Glutamatergic neuron (in vitro differentiated cells): ENCODE data around the gene CACNA1I. TPM values are rescaled to one million over a fixed set of nuclear protein-coding genes. Genes with fewer than 3 reads are reported as not detected.

Source experiments
- DNase-seq: peaks from one replicate; pipeline ENCODE4 v3.0.0; 2022
- H3K27ac Mint-ChIP-seq: one replicate; pipeline ENCODE4 v1.8.0; 2020; ENCODE audit warnings: mild to moderate bottlenecking, mixed read lengths, inconsistent platforms; ENCODE audit not compliant: unreplicated experiment
- H3K27me3 Mint-ChIP-seq: one replicate; pipeline ENCODE4 v1.8.0; 2020; ENCODE audit warnings: mild to moderate bottlenecking, moderate library complexity, mixed read lengths, inconsistent platforms; ENCODE audit not compliant: unreplicated experiment
- H3K36me3 Mint-ChIP-seq: one replicate; pipeline ENCODE4 v1.8.0; 2020; ENCODE audit warnings: mild to moderate bottlenecking, mixed read lengths, inconsistent platforms; ENCODE audit not compliant: unreplicated experiment
- H3K4me1 Mint-ChIP-seq: one replicate; pipeline ENCODE4 v1.8.0; 2020; ENCODE audit warnings: mild to moderate bottlenecking, low read depth, mixed read lengths, inconsistent platforms; ENCODE audit not compliant: unreplicated experiment
- H3K4me3 Mint-ChIP-seq: one replicate; pipeline ENCODE4 v1.8.0; 2020; ENCODE audit warnings: mild to moderate bottlenecking, mixed read lengths, inconsistent platforms; ENCODE audit not compliant: unreplicated experiment
- H3K9me3 Mint-ChIP-seq: one replicate; pipeline ENCODE4 v1.8.0; 2020; ENCODE audit warnings: mild to moderate bottlenecking, moderate library complexity, mixed read lengths, inconsistent platforms; ENCODE audit not compliant: unreplicated experiment
- CTCF ChIP-seq: fragments of 200-600 bp; sonication (generic); IDR thresholded peaks from one replicate; pipeline ENCODE4 v1.5.0; 2021; ENCODE audit not compliant: partially characterized antibody, unreplicated experiment
- total RNA-seq: library from RNA; stranded (reverse); fragmentation: NEBNext Ultra II Directional; extraction: Animal tissue kit (Norgen Biotek cat#: 25700); gene quantifications from one replicate; pipeline ENCODE4 v1.2.1, GENCODE V29; 2021; ENCODE audit not compliant: unreplicated experiment

Gene CACNA1I
- total RNA-seq, 1 donor from 2014 or later: 0.12 TPM

- H3K9me3 Mint-ChIP-seq: peaks cover 13% of the 10 kb centered on the region
- no peaks in the 10 kb centered on the region for H3K36me3 Mint-ChIP-seq
- H3K27me3 Mint-ChIP-seq: peaks cover 9% of the 10 kb centered on the region
- peaks cover 37% of the 10 kb centered on the region for H3K4me1 Mint-ChIP-seq
- peak within 1 kb of the TSS; percentile 95 for H3K4me3 Mint-ChIP-seq
- TF ChIP-seq CTCF: no peak
- H3K27ac Mint-ChIP-seq: peak within 1 kb of the TSS; percentile 81
- DNase-seq: peak; percentile 98
Measured at GRCh38 chr22:39532215-39533073, 38.1 kb upstream of the CACNA1I start, which contains the start of gene RPS19BP1. Gene RPS19BP1 (minus strand): TSS chr22:39532748. CDS start chr22:39532738, 10 bp downstream.

- Mint-ChIP-seq H3K27me3 (peaks cover 9% of the 10 kb centered on the region), H3K36me3 (no peaks in the 10 kb centered on the region), H3K27ac (peak overlapping the region; percentile 76), H3K4me1 (peaks cover 28% of the 10 kb centered on the region), H3K9me3 (peaks cover 10% of the 10 kb centered on the region), H3K4me3 (peak overlapping the region; percentile 61)
- no peak for DNase-seq
- no peak for TF ChIP-seq CTCF
Measured at GRCh38 chr22:39534092-39534506, 36.5 kb upstream of the CACNA1I start.

DNA sequence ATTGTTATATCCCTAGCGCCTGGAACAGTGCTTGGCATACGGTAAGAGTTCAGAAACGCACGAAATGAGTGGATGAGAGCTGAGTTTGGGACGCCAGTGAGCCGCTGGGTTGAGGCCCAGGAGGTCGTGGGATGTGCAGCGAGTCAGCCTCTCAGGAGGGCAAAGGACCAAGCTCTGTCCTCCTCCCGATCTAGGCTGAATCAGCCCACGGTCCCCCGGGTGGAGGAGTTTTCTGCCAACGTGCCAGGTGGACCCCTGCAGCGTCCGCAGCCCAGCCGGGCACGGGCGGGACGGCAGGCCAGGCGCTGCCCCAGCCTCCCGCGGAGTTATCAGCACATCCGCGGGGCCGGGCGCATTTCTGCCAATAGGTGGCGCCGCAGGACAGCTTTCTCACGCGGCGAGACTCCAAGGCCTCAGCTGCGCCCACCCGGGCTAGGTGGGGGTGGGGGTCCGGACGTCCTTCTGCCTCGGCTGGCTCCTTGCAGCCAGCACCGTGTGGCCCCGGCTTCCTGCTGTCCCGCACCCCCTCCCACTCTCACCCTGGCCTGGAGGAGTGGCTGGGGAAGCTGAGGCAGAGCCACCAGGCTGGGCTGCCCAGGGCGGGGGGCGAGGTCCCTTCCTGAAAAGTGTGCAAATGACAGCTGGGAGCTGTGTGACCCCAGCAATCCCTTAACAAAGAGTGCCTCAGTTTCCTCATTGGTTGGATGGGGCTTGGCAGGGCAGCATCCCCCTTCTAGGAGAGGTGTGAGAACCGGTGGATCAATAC is 35.8 kb upstream of the CACNA1I start:
- Mint-ChIP-seq H3K27me3 (peaks cover 9% of the 10 kb centered on the region), H3K36me3 (no peaks in the 10 kb centered on the region), H3K27ac (peak overlapping the region; percentile 76), H3K4me3 (peak overlapping the region; percentile 61), H3K4me1 (peaks cover 26% of the 10 kb centered on the region), H3K9me3 (peaks cover 9% of the 10 kb centered on the region)
- peak; percentile 96 for DNase-seq
- TF ChIP-seq CTCF: peak; percentile 99

DNA sequence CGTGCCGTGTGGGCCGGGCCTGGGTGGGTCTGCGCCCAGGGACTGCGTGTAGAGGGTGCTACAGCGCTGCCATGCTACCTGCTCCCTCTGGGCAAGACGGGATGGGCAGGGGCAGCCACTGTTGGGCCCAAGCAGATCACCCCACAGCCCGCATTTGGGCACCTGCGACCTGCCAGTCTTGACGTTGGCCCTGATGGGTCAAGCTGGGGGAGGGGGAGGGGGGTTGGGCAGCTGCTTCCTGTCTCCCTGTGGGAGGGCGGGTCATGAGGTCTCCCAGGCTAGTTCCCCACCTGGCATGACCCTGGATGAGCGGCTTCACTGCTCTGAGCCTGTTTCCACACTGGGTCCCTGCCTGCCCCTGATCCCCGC is 35.2 kb upstream of the CACNA1I start:
- Mint-ChIP-seq H3K9me3 (peaks cover 5% of the 10 kb centered on the region), H3K4me3 (no peak overlapping the region), H3K27ac (no peak overlapping the region), H3K36me3 (no peaks in the 10 kb centered on the region), H3K4me1 (peaks cover 23% of the 10 kb centered on the region), H3K27me3 (peaks cover 9% of the 10 kb centered on the region)
- DNase-seq: no peak
- no peak for TF ChIP-seq CTCF
